Dedifferentiated amniotic fluid mesenchymal stem cell (primary cell): Measurements from ENCODE around the gene PPARGC1A.

ENCODE experiments used
- DNase-seq: peaks from one replicate; pipeline ENCODE4 v3.0.0-alpha.2; 2016; ENCODE audit errors: extremely low spot score

PPARGC1A gene

GRCh38 chr4:23844961-23845360, 44.9 kb downstream of the PPARGC1A start:
- DNase-seq: no peak

- no peak for DNase-seq
These were observed 50.6 kb downstream of the PPARGC1A start for GRCh38 chr4:23839279-23839678.

- DNase-seq: no peak
These were observed 51.2 kb downstream of the PPARGC1A start for GRCh38 chr4:23838607-23839006.

- DNase-seq: no peak
These were observed 51.7 kb downstream of the PPARGC1A start for GRCh38 chr4:23838131-23838530.

- no peak for DNase-seq
These were observed 52.5 kb downstream of the PPARGC1A start for GRCh38 chr4:23837371-23837770.

- DNase-seq: no peak
These were observed 53.9 kb downstream of the PPARGC1A start for GRCh38 chr4:23835774-23836478.

GRCh38 chr4:23828779-23829178, 61.1 kb downstream of the PPARGC1A start:
- no peak for DNase-seq

GRCh38 chr4:23828020-23828715, 61.7 kb downstream of the PPARGC1A start:
- no peak for DNase-seq

- DNase-seq: no peak
These were observed 67.7 kb downstream of the PPARGC1A start for GRCh38 chr4:23822181-23822580.

- no peak for DNase-seq
These were observed 70.8 kb downstream of the PPARGC1A start for GRCh38 chr4:23819041-23819511.

- DNase-seq: no peak
These were observed 71.6 kb downstream of the PPARGC1A start for GRCh38 chr4:23818097-23818885.

GRCh38 chr4:23814996-23815660, 74.7 kb downstream of the PPARGC1A start:
- no peak for DNase-seq

- no peak for DNase-seq
These were observed 75.3 kb downstream of the PPARGC1A start for GRCh38 chr4:23814587-23814986.

GRCh38 chr4:23811161-23811560, 78.7 kb downstream of the PPARGC1A start:
- DNase-seq: no peak

- DNase-seq: no peak
These were observed 84.4 kb downstream of the PPARGC1A start for GRCh38 chr4:23805450-23805851.

- no peak for DNase-seq
These were observed 100.1 kb downstream of the PPARGC1A start for GRCh38 chr4:23789762-23790161.

- no peak for DNase-seq
These were observed 101.4 kb downstream of the PPARGC1A start for GRCh38 chr4:23788460-23788859.

GRCh38 chr4:23788027-23788426, 101.8 kb downstream of the PPARGC1A start:
- DNase-seq: no peak

GRCh38 chr4:23782778-23783437, 106.9 kb downstream of the PPARGC1A start:
- no peak for DNase-seq

- DNase-seq: no peak
These were observed 110.0 kb downstream of the PPARGC1A start for GRCh38 chr4:23779839-23780238.

- no peak for DNase-seq
These were observed 110.4 kb downstream of the PPARGC1A start for GRCh38 chr4:23779422-23779821.
